Measurements from ENCODE around the gene ADGRD1.

ADGRD1 gene

GRCh38 chr12:131024721-131025120 is 71.0 kb downstream of the ADGRD1 start:
- DNase-seq (ENCODE audit: low read depth in 2 of 2), result no peak

GRCh38 chr12:131025234-131025633 is 71.5 kb downstream of the ADGRD1 start:
- no peak for DNase-seq (ENCODE audit: low read depth in 2 of 2)

GRCh38 chr12:131025939-131026702 is 72.4 kb downstream of the ADGRD1 start:
- DNase-seq (ENCODE audit: low read depth in 2 of 2), result no peak

- DNase-seq (ENCODE audit: low read depth in 2 of 2), result no peak
These were observed 73.0 kb downstream of the ADGRD1 start for GRCh38 chr12:131026754-131027153.

GRCh38 chr12:131027264-131027663 is 73.6 kb downstream of the ADGRD1 start:
- DNase-seq (ENCODE audit: low read depth in 2 of 2), result no peak

- DNase-seq (ENCODE audit: low read depth in 2 of 2), result no peak
These were observed 74.3 kb downstream of the ADGRD1 start for GRCh38 chr12:131027876-131028586.

GRCh38 chr12:131028587-131029338 is 75.1 kb downstream of the ADGRD1 start:
- no peak for DNase-seq (ENCODE audit: low read depth in 2 of 2)

- DNase-seq (ENCODE audit: low read depth in 2 of 2), result no peak
These were observed 77.0 kb downstream of the ADGRD1 start for GRCh38 chr12:131030472-131031328.

GRCh38 chr12:131032082-131032750 is 78.5 kb downstream of the ADGRD1 start:
- no peak for DNase-seq (ENCODE audit: low read depth in 2 of 2)

- no peak for DNase-seq (ENCODE audit: low read depth in 2 of 2)
These were observed 79.8 kb downstream of the ADGRD1 start for GRCh38 chr12:131033486-131033885.

- DNase-seq (ENCODE audit: low read depth in 2 of 2), result no peak
These were observed 80.3 kb downstream of the ADGRD1 start for GRCh38 chr12:131033886-131034482.

GRCh38 chr12:131034631-131035244 is 81.0 kb downstream of the ADGRD1 start:
- no peak for DNase-seq (ENCODE audit: low read depth in 2 of 2)

GRCh38 chr12:131035245-131035681 is 81.6 kb downstream of the ADGRD1 start:
- no peak for DNase-seq (ENCODE audit: low read depth in 2 of 2)

- DNase-seq (ENCODE audit: low read depth in 2 of 2), result no peak
These were observed 84.5 kb downstream of the ADGRD1 start for GRCh38 chr12:131038159-131038558.

GRCh38 chr12:131038961-131039950 is 85.5 kb downstream of the ADGRD1 start:
- no peak for DNase-seq (ENCODE audit: low read depth in 2 of 2)

- no peak for DNase-seq (ENCODE audit: low read depth in 2 of 2)
These were observed 86.8 kb downstream of the ADGRD1 start for GRCh38 chr12:131040491-131040890.

- no peak for DNase-seq (ENCODE audit: low read depth in 2 of 2)
These were observed 87.7 kb downstream of the ADGRD1 start for GRCh38 chr12:131041216-131041967.

Data from activated CD8-positive, alpha-beta memory T cell treated with anti-CD3 and anti-CD28 coated beads for 4 hours (primary cell).